NCI-H1105 treated with DMSO at 0.1 percent for 48 hours (cell line): ENCODE measurements around the gene CROCC2.

Experiments
- DNase-seq: peaks from one replicate; lab custom pipeline; 2025; lab: John Stamatoyannopoulos, UW

Gene CROCC2

GRCh38 chr2:241038374-241039180 is 132.4 kb downstream of the CROCC2 start:
- no peak for DNase-seq

GRCh38 chr2:241039416-241039815 is 133.3 kb downstream of the CROCC2 start:
- no peak for DNase-seq

- DNase-seq, result no peak
These were observed 134.1 kb downstream of the CROCC2 start for GRCh38 chr2:241040081-241040803.

GRCh38 chr2:241041589-241042158 is 135.5 kb downstream of the CROCC2 start:
- no peak for DNase-seq
